GM18909 (cell line): ENCODE data around the gene NUTM2G.
"Not testable (repeated sequence)": the region's sequence is repeated elsewhere in the genome, so short reads cannot be mapped to it uniquely, and the experiment has no call there.

Experiments used
- ATAC-seq: cut with Tn5 transposase; IDR thresholded peaks from one replicate; pipeline ENCODE4 v1.9.1; 2021; ENCODE audit warnings: mild to moderate bottlenecking; ENCODE audit not compliant: unreplicated experiment, poor library complexity

The NUTM2G gene

DNA sequence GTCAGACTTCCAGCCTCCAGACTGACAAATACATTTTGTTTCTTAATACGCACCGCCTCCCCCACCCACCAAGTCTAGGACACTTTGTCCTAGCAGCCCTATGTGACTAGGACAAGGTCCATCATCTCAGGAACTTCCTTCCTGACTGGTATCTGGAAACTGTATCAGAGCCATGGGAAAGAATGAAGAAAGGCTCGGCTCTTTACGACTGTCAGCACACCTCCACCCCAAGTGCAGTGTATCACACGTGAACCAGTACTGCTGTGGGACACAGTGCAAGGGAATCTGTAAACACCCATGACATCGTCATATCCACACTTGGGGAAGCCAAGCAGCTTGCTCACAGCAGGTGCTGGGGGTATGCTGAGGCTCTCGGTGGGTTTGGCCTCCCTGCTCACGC, 13.0 kb downstream of the NUTM2G start:
- not testable (repeated sequence) for ATAC-seq

GRCh38 chr9:96942181-96942580, 13.5 kb downstream of the NUTM2G start:
- ATAC-seq = not testable (repeated sequence)

- ATAC-seq = not testable (repeated sequence)
These were observed 20.7 kb downstream of the NUTM2G start for GRCh38 chr9:96949346-96949745.

DNA sequence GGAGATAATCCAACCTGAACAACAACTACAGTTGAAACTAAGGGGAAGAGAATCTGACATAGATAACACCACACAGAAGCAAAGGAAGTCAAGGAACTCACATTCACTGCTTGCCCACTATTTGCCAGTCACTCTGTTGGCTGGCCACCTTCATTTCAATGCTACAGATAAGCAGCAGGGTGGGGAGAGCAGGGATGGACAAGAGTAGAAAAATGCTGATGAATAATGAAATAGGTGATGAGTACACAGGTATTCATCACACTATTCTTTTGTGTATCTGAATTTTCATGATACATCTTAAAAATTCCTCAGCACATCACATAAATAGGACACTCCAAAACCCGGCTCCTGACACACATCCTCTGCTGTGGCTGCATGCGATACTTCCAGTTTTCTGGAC, 21.9 kb downstream of the NUTM2G start:
- not testable (repeated sequence) for ATAC-seq

- not testable (repeated sequence) for ATAC-seq
These were observed 38.9 kb downstream of the NUTM2G start for GRCh38 chr9:96967591-96967990.

DNA sequence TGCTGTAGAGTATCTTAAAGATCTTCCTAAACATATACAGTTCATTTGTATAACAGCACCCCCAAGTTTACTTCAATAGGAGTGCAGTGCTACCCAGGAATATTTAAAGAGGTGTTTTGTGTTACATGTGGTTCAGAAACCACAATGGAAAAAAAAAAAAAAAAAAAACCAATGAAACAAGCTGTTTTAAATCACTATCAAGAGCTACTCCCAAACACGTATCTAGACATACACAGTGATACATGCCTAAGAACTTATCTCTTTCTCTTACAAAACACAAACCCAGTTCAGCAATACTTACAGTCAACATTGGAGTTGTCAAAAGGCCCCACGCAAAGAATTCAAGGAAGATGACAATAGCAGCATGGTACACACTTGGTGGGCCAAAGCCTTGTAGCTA, 43.9 kb downstream of the NUTM2G start:
- not testable (repeated sequence) for ATAC-seq

GRCh38 chr9:96974037-96974436, 45.4 kb downstream of the NUTM2G start:
- ATAC-seq = not testable (repeated sequence)

DNA sequence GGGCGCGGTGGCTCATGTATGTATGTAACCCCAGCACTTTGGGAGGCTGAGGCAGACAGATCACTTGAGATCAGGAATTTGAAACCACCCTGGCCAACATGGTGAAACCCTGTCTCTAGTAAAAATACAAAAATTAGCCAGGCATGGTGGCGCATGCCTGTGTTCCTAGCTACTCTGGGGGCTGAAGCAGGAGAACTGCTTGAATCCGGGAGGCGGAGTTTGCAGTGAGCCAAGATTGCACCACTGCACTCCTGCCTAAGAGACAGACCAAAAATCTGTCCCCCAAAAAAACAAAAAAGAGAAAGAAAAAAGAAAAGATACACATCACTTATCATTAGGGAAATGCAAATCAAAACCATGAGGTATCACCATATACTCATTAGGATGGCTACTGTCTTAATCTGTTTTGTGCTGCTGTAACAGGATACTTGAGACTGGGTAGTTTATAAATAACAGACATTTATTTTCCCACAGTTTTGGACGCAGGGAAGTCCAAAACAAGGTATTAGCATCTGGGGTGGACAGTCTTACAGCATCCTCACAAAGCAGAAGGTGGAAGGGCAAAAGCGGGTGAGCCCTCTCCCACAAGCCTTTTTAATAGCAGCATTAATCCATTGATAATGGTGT, 55.0 kb downstream of the NUTM2G start:
- ATAC-seq = not testable (repeated sequence)

DNA sequence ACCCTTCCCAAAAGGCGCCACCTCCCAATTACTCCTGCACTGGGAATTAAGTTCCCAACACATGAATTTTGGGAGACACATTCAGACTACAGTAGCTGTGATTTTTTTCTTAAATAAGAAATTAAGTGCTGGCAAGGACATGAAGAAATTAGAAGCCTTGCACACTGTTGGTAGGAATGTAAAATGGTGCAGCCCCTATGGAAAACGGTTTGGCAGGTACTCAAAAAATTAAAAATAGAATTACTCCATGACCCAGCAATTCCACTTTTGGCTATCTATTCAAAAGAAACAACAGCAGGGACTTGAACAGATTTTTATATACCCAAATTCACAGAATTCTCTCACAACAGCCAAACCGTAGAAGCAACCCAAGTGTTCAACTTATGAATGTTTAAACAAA, 55.5 kb downstream of the NUTM2G start:
- ATAC-seq = not testable (repeated sequence)

- not testable (repeated sequence) for ATAC-seq
These were observed 56.2 kb downstream of the NUTM2G start for GRCh38 chr9:96984887-96985286.
